ENCODE data around the gene NEK1.
"Not testable (repeated sequence)": the region's sequence is repeated elsewhere in the genome, so short reads cannot be mapped to it uniquely, and the experiment has no call there.

GRCh38 chr4:169452644-169453043, 159.7 kb downstream of the NEK1 start:
- not testable (repeated sequence) for TF ChIP-seq ZSCAN18 (CRISPR knock-in tag; IDR thresholded peaks at IDR 0.05); CTCF (IDR thresholded peaks at IDR 0.05); FOXP1 (CRISPR knock-in tag; IDR thresholded peaks at IDR 0.05; ENCODE audit: borderline replicate concordance)
